Endothelial cell of umbilical vein (primary cell): Measurements from ENCODE around the gene GAPVD1. TPM values are rescaled to one million over a fixed set of nuclear protein-coding genes. Genes with fewer than 3 reads are reported as not detected.

Experiments used
- BruUV-seq: library from RNA; stranded (reverse); fragments of 400-500 nt; replicated peaks from 2 replicates; lab custom pipeline; 2021; lab: Mats Ljungman, UMichigan
- CTCF ChIA-PET: fragments of 300-600, 350-600 bp; sonication (Branson Sonifier 250); formaldehyde crosslinking; loops from one replicate; lab custom pipeline; 2021; ENCODE audit warnings: antibody characterized with exemption, inconsistent platforms; lab: Charles Lee
- POLR2A ChIA-PET: fragments of 300-600, 350-600 bp; sonication (Branson Sonifier 250); formaldehyde crosslinking; loops from one replicate; lab custom pipeline; 2021; ENCODE audit warnings: antibody characterized with exemption, inconsistent platforms; lab: Charles Lee
- DNase-seq: peaks from one replicate; pipeline ENCODE4 v3.0.0-alpha.2; 2011; ENCODE audit warnings: low read depth, low spot score
- FAIRE-seq: peaks from 2 replicates; lab custom pipeline; 2011; peaks lifted over from hg19 to GRCh38; lab: Jason Lieb, UNC
- H2AFZ ChIP-seq: 2 replicates; pipeline ENCODE4 v1.6.0; 2012; ENCODE audit warnings: low read depth, low read length, control low read depth, inconsistent platforms
- H3K27ac ChIP-seq: 2 replicates; pipeline ENCODE4 v1.5.1; 2011; ENCODE audit warnings: low read depth, mild to moderate bottlenecking, control low read depth, low read length, moderate library complexity; ENCODE audit not compliant: insufficient read depth
- H3K27me3 ChIP-seq, 2 experiments: 2 replicates each; pipeline versions ENCODE4 v1.6.0 to v1.6.1; 2011; ENCODE audit warnings: low read length in 2 of 2, mixed read lengths in 1 of 2; ENCODE audit not compliant: control insufficient read depth in 2 of 2, insufficient read depth in 2 of 2
- H3K36me3 ChIP-seq, 2 experiments: 2 replicates in 1 of 2; 3 replicates in 1 of 2; pipeline ENCODE4 v1.5.1; 2011; ENCODE audit warnings: low read length in 2 of 2, mild to moderate bottlenecking in 1 of 2, moderate library complexity in 1 of 2; ENCODE audit not compliant: control insufficient read depth in 2 of 2, insufficient read depth in 2 of 2; ENCODE audit errors: extremely low read depth in 1 of 2
- H3K4me1 ChIP-seq: 3 replicates; pipeline ENCODE4 v1.5.1; 2011; ENCODE audit warnings: mild to moderate bottlenecking, low read length; ENCODE audit not compliant: control insufficient read depth, insufficient read depth; ENCODE audit errors: extremely low read depth
- H3K4me2 ChIP-seq: 2 replicates; pipeline ENCODE4 v1.6.1; 2011; ENCODE audit warnings: low read length, control low read depth, mixed read lengths; ENCODE audit not compliant: insufficient read depth
- H3K4me3 ChIP-seq, 3 experiments: fragments of 200-600 bp in 1 of 3; sonication (generic), shearing (Covaris generic) in 1 of 3; replicated peaks in 1 of 3; 2 replicates each; pipeline ENCODE4 v1.5.1; 2011 to 2016; ENCODE audit warnings: control low read depth in 3 of 3, low read length in 3 of 3, mild to moderate bottlenecking in 2 of 3, inconsistent platforms in 1 of 3, low read depth in 1 of 3, moderate library complexity in 1 of 3; ENCODE audit not compliant: insufficient read depth in 1 of 3
- H3K79me2 ChIP-seq: 2 replicates; pipeline ENCODE4 v1.6.0; 2012; ENCODE audit warnings: low read length, inconsistent platforms; ENCODE audit not compliant: control insufficient read depth, insufficient read depth
- H3K9ac ChIP-seq: replicated peaks from 2 replicates; pipeline ENCODE3; 2011; ENCODE audit warnings: low read length, control low read depth; ENCODE audit not compliant: insufficient read depth; ENCODE audit errors: extremely low read depth
- H3K9me1 ChIP-seq: replicated peaks from 3 replicates; pipeline ENCODE4 v1.6.0; 2011; ENCODE audit warnings: mild to moderate bottlenecking, low read length; ENCODE audit not compliant: control insufficient read depth, insufficient read depth; ENCODE audit errors: extremely low read depth
- H3K9me3 ChIP-seq: replicated peaks from 2 replicates; pipeline ENCODE4 v1.5.1; 2012; ENCODE audit warnings: low read length, inconsistent platforms; ENCODE audit not compliant: control insufficient read depth, insufficient read depth
- H4K20me1 ChIP-seq: replicated peaks from 2 replicates; pipeline ENCODE3; 2011; ENCODE audit warnings: mild to moderate bottlenecking, low read length; ENCODE audit not compliant: control insufficient read depth, insufficient read depth; ENCODE audit errors: extremely low read depth
- CTCF ChIP-seq, 2 donors: IDR thresholded peaks; 1 replicate in 1 of 2; 2 replicates in 1 of 2; pipeline ENCODE4 v1.5.1; 2011; ENCODE audit warnings: low read length in 2 of 2, mild to moderate bottlenecking in 2 of 2, moderate library complexity in 2 of 2, control low read depth in 1 of 2, inconsistent platforms in 1 of 2, low read depth in 1 of 2; ENCODE audit not compliant: insufficient read depth in 1 of 2; ENCODE audit errors: extremely low read depth in 1 of 2
- EZH2 ChIP-seq: IDR thresholded peaks from 2 replicates; pipeline ENCODE4 v1.6.1; 2012; ENCODE audit warnings: borderline replicate concordance, low read depth, mild to moderate bottlenecking, moderate library complexity, low read length, inconsistent platforms; ENCODE audit not compliant: severe bottlenecking
- FOS ChIP-seq: IDR thresholded peaks from 2 replicates; pipeline ENCODE4 v1.6.1; 2011; ENCODE audit warnings: mild to moderate bottlenecking, low read length, moderate library complexity, borderline replicate concordance; ENCODE audit not compliant: insufficient read depth
- JUN ChIP-seq: IDR thresholded peaks from 2 replicates; pipeline ENCODE4 v1.6.1; 2011; ENCODE audit warnings: borderline replicate concordance, low read depth; ENCODE audit not compliant: insufficient read length, insufficient read depth
- MAX ChIP-seq: IDR thresholded peaks from 2 replicates; pipeline ENCODE4 v1.6.1; 2011; ENCODE audit not compliant: insufficient read depth, insufficient read length
- MYC ChIP-seq: IDR thresholded peaks from one replicate; pipeline ENCODE4 v1.6.1; 2011; ENCODE audit warnings: mild to moderate bottlenecking, low read depth, low read length
- POLR2A ChIP-seq: IDR thresholded peaks from 2 replicates; pipeline ENCODE4 v1.6.1; 2012; ENCODE audit warnings: low read depth, mild to moderate bottlenecking, control low read depth, low read length
- POLR2AphosphoS5 ChIP-seq: IDR thresholded peaks from 2 replicates; pipeline ENCODE4 v1.6.1; 2012; ENCODE audit warnings: low read depth, mild to moderate bottlenecking, control low read depth, low read length, moderate library complexity; ENCODE audit not compliant: insufficient read depth
- dilution Hi-C: fragments of 300-500 bp; cut with MboI; formaldehyde crosslinking; loops from one replicate; pipeline ENCODE4 v1.15.0; 2019; ENCODE audit warnings: low sequenced_read_pairs; ENCODE audit not compliant: extremely low pct_ligation_motif_present
- intact Hi-C: fragments of 100-400 bp; cut with micrococcal nuclease; formaldehyde crosslinking; loops from one replicate; pipeline ENCODE4 v1.10.0; 2022
- polyA plus RNA-seq, 4 experiments: library from polyadenylated mRNA; depleted of rRNA in 3 of 4; stranded (reverse) in 3 of 4; unstranded in 1 of 4; fragments of >200 nt; gene quantifications; 2 replicates each; pipeline versions ENCODE4 v1.2.1 to v1.2.3, GENCODE V29; 2011 to 2012; ENCODE audit warnings: missing spikeins in 1 of 4
- total RNA-seq: library from RNA; stranded (reverse); gene quantifications from 2 replicates; pipeline ENCODE4 v1.2.3, GENCODE V29; 2021

Gene GAPVD1
- total and polyA plus RNA-seq, 2 donors (not counting 3 experiments of a cell fraction or from before 2014, with no cell fraction given) = 10.7 to 53.2 TPM

GRCh38 chr9:125241863-125242739 is 19.5 kb upstream of the GAPVD1 start:
- ChIA-PET POLR2A (interaction anchor here (0.6 to 2.0 kb wide), 19 partner anchors 7 to 1476 kb away, joined by 3 to 13 read pairs (median 4); partner anchors contain the start of genes ARPC5L, GAPVD1 and RPL35), CTCF (interaction anchor here (0.6 to 1.3 kb wide), 7 partner anchors 18 to 380 kb away, joined by 3 to 5 read pairs (median 3); partner anchors contain the start of genes ARPC5L, GAPVD1 and RPL35)
- peaks cover 7% of the 10 kb centered on the region for H4K20me1 ChIP-seq
- H3K36me3 ChIP-seq = peaks cover 15 to 21% of the 10 kb centered on the region in 2 experiments
- no peak for DNase-seq
- TSS peak; percentile 94 for BruUV-seq
- peaks cover 40% of the 10 kb centered on the region for H3K4me1 ChIP-seq
- H3K4me3 ChIP-seq = peak overlapping the region; percentile 11 to 77 (median 48)
- no peak for TF ChIP-seq FOS
- no peak for TF ChIP-seq CTCF (IDR thresholded peaks at IDR 0.05; ENCODE audit: extremely low read depth in 1 of 2, insufficient read depth in 1 of 2, low read depth in 1 of 2, low read length in 2 of 2)
- no peak for TF ChIP-seq EZH2
- TF ChIP-seq MYC = no peak
- no peak for TF ChIP-seq POLR2A
- TF ChIP-seq JUN = no peak
- no peak for TF ChIP-seq POLR2AphosphoS5
- no peak for TF ChIP-seq MAX
- peak overlapping the region; percentile 10 for H2AFZ ChIP-seq
- no peaks in the 10 kb centered on the region for H3K27me3 ChIP-seq
- intact Hi-C loops (loop anchor here (1.0 to 5.0 kb wide), 6 partner anchors 19 to 470 kb away; partner anchors contain the start of genes ARPC5L, GAPVD1, GOLGA1 and NR6A1), dilution Hi-C loops (no loop called here)
- H3K27ac ChIP-seq = peak overlapping the region; percentile 89
- peaks cover 40% of the 10 kb centered on the region for H3K79me2 ChIP-seq
- H3K9me1 ChIP-seq = no peaks in the 10 kb centered on the region
- no peaks in the 10 kb centered on the region for H3K9me3 ChIP-seq
- peak overlapping the region; percentile 76 for H3K4me2 ChIP-seq
- peak overlapping the region; percentile 94 for H3K9ac ChIP-seq
- FAIRE-seq = no peak
